ENCODE measurements around the gene ATP10A. TPM values are rescaled to one million over a fixed set of nuclear protein-coding genes. Genes with fewer than 3 reads are reported as not detected.

The ATP10A gene, protein sequence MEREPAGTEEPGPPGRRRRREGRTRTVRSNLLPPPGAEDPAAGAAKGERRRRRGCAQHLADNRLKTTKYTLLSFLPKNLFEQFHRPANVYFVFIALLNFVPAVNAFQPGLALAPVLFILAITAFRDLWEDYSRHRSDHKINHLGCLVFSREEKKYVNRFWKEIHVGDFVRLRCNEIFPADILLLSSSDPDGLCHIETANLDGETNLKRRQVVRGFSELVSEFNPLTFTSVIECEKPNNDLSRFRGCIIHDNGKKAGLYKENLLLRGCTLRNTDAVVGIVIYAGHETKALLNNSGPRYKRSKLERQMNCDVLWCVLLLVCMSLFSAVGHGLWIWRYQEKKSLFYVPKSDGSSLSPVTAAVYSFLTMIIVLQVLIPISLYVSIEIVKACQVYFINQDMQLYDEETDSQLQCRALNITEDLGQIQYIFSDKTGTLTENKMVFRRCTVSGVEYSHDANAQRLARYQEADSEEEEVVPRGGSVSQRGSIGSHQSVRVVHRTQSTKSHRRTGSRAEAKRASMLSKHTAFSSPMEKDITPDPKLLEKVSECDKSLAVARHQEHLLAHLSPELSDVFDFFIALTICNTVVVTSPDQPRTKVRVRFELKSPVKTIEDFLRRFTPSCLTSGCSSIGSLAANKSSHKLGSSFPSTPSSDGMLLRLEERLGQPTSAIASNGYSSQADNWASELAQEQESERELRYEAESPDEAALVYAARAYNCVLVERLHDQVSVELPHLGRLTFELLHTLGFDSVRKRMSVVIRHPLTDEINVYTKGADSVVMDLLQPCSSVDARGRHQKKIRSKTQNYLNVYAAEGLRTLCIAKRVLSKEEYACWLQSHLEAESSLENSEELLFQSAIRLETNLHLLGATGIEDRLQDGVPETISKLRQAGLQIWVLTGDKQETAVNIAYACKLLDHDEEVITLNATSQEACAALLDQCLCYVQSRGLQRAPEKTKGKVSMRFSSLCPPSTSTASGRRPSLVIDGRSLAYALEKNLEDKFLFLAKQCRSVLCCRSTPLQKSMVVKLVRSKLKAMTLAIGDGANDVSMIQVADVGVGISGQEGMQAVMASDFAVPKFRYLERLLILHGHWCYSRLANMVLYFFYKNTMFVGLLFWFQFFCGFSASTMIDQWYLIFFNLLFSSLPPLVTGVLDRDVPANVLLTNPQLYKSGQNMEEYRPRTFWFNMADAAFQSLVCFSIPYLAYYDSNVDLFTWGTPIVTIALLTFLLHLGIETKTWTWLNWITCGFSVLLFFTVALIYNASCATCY (N-terminal part only)
- 1 to 10 TPM in 4 of 7 donors, under 1 TPM in 3; 0.28 to 2.0 (median 1.1) TPM for total RNA-seq
- 1 to 10 TPM in 1 of 2 donors, under 1 TPM in 1; 0.79 to 3.2 TPM for polyA plus RNA-seq
- long read RNA-seq, donor 1, result 0 reads
- long read RNA-seq, donor 2, result 0 reads
- long read RNA-seq, donor 3, full-length matches to known transcripts, result 1 of 3 reads
- long read RNA-seq, donor 3, partial matches to known transcripts, result 0 of 3 reads
- long read RNA-seq, donor 3, other reads (novel, unspliced or antisense), result 2 of 3 reads

DNA sequence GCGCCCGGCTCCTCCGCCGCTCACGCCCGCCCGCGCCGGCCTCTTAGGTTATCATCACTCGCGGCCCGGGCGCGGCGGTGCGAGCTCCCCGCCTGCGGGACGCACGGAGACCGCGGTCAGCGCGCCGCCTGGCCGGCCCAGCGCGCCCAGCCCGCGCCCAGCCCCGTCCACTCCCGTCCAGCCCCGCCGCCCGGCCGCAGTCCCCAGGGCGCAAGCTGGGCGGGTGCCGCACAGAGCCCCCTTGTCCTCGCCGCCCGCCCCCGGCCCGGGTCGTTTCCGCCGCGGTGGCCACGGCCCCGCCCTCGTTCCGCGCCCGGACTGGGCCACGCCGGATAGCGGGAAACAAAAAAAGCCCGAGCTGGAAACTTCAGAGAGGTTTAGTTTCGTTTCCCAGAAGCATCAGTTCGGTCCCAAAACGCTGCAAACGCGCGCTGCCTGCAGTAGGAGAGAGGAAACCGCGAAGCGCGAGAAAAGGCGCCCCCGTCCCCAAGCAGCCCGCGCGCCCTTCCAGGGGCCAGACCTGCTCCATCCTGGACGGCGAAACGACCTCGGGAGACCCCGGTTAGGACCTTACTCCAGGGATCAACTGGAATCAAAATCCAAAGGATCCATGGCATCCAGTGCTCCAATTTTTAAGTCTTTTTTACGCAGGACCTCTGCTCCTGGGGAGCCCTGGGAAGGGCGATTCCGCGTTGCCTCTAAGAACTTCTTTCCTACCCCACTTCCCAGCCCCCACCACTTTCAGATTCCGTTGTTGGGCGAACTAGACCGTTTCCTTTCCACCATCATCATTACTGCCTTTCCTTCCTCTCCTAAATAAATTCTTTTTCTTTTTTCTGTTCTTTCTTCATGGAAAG is at the start of gene ATP10A:
ATP10A (minus strand) TSS at position 217 of the 857 bp plus-strand sequence. CDS start 231 bp downstream, outside the sequence.
- intact Hi-C loops (cut with DNase I), result no loop called here

DNA sequence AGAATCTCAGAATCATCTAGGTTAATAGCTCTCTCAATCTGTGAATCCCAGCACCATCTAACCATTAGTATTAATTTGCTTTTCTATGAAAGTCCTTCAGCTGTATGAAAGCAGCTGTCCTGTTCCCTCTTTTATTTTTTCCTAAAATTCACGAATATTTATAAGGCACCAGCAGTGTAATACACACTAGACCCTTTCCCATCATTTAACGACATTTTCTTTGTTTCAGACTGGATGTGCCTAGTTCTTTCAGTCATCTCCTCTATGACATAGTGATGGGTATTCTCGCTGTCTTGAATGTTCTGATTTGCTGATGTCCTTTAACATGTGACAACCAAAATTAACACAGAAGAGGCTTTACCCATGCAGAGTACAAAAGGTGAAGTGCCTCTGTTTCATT is 48.9 kb upstream of the ATP10A start:
- intact Hi-C loops (cut with DNase I), result no loop called here

More for the DNA sequence above, at the start of gene ATP10A:
- TF ChIP-seq, protein P1, sequence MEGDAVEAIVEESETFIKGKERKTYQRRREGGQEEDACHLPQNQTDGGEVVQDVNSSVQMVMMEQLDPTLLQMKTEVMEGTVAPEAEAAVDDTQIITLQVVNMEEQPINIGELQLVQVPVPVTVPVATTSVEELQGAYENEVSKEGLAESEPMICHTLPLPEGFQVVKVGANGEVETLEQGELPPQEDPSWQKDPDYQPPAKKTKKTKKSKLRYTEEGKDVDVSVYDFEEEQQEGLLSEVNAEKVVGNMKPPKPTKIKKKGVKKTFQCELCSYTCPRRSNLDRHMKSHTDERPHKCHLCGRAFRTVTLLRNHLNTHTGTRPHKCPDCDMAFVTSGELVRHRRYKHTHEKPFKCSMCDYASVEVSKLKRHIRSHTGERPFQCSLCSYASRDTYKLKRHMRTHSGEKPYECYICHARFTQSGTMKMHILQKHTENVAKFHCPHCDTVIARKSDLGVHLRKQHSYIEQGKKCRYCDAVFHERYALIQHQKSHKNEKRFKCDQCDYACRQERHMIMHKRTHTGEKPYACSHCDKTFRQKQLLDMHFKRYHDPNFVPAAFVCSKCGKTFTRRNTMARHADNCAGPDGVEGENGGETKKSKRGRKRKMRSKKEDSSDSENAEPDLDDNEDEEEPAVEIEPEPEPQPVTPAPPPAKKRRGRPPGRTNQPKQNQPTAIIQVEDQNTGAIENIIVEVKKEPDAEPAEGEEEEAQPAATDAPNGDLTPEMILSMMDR (IDR thresholded peaks at IDR 0.05), result no peak
- no peak for TF ChIP-seq EP300 (IDR thresholded peaks at IDR 0.05)
- TF ChIP-seq POLR2A (IDR thresholded peaks at IDR 0.05), result no peak
- Histone ChIP-seq H3K27ac (peak within 1 kb of the TSS in 1 of 2 donors; percentile 51), H3K9me3 (no peaks in the 10 kb centered on the region), H3K36me3 (no peaks in the 10 kb centered on the region), H3K4me3 (peak within 1 kb of the TSS; percentile 42), H3K4me1 (ENCODE audit: insufficient read depth) (peaks cover 6% of the 10 kb centered on the region), H3K27me3 (no peaks in the 10 kb centered on the region)
- WGBS, 3 donors, result 1% methylated on average over 72 to 85 of the region's 85 CpGs
- peak in 2 of 5 donors; percentile 32 to 38 for DNase-seq

DNA sequence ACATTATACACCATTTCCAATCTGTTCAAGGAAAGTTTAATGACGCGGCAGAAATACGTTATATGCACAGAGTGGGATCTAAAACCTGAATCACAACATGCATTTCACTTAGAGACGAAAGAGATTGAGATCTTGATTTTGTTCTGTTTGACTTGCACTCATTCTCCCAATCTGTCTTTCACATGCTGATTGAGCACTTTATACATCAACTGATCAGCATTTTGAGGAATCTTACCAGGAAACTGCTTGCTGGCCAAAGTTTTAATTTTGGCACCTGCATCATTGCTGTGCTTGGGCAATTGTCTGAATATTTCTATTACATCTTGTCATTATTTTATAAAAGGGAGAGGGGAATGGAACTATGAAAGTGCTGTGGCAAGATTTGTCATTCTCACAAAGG is 47.7 kb upstream of the ATP10A start:
- Histone ChIP-seq H3K4me3 (no peak overlapping the region), H3K27ac (no peak overlapping the region), H3K9me3 (no peaks in the 10 kb centered on the region), H3K36me3 (no peaks in the 10 kb centered on the region), H3K27me3 (no peaks in the 10 kb centered on the region), H3K4me1 (ENCODE audit: insufficient read depth) (no peaks in the 10 kb centered on the region)
- WGBS, 3 donors, result 84 to 93% (median 84%) methylated on average over 4 of the region's 4 CpGs
- no peak for DNase-seq
- TF ChIP-seq POLR2A (IDR thresholded peaks at IDR 0.05), result no peak
- TF ChIP-seq, protein P1 (IDR thresholded peaks at IDR 0.05), result no peak
- no peak for TF ChIP-seq EP300 (IDR thresholded peaks at IDR 0.05)
- intact Hi-C loops (cut with DNase I), result no loop called here

More for the DNA sequence above, 48.9 kb upstream of the ATP10A start:
- DNase-seq, result no peak
- Histone ChIP-seq H3K4me3 (no peak overlapping the region), H3K36me3 (no peaks in the 10 kb centered on the region), H3K27me3 (no peaks in the 10 kb centered on the region), H3K9me3 (no peaks in the 10 kb centered on the region), H3K27ac (no peak overlapping the region), H3K4me1 (ENCODE audit: insufficient read depth) (no peaks in the 10 kb centered on the region)
- TF ChIP-seq EP300 (IDR thresholded peaks at IDR 0.05), result no peak
- no peak for TF ChIP-seq POLR2A (IDR thresholded peaks at IDR 0.05)
- TF ChIP-seq, protein P1 (IDR thresholded peaks at IDR 0.05), result no peak
- WGBS, 3 donors, result 76 to 83% (median 82%) methylated on average over 3 of the region's 3 CpGs

All from ovary (tissue), 10 donors.